Adrenal gland (tissue), 12 donors: ENCODE data around the gene PI4KA. TPM values are rescaled to one million over a fixed set of nuclear protein-coding genes. Genes with fewer than 3 reads are reported as not detected.
"Not testable (repeated sequence)": the region's sequence is repeated elsewhere in the genome, so short reads cannot be mapped to it uniquely, and the experiment has no call there.

Experiments used
- DNase-seq, 7 donors: peaks; one replicate each; pipeline ENCODE4 v3.0.0-alpha.2; 2019 to 2020
- H3K27ac ChIP-seq, 5 donors: fragments of 200-600 bp; sonication (generic) in 4 of 5; 1 replicate in 3 of 5; 2 replicates in 2 of 5; pipeline versions ENCODE4 v1.5.1 to v1.8.0; 2016 to 2020; ENCODE audit warnings: mild to moderate bottlenecking in 1 of 5
- H3K27me3 ChIP-seq: fragments of 200-600 bp; 2 replicates; pipeline ENCODE4 v1.8.0; 2021
- H3K36me3 ChIP-seq, 2 donors: fragments of 200-600 bp; replicated peaks in 1 of 2; 1 replicate in 1 of 2; 2 replicates in 1 of 2; pipeline versions ENCODE4 v1.5.1 to v1.8.0; 2018 to 2022
- H3K4me1 ChIP-seq, 2 donors: fragments of 200-600 bp; replicated peaks in 1 of 2; 1 replicate in 1 of 2; 2 replicates in 1 of 2; pipeline versions ENCODE4 v1.5.1 to v1.8.0; 2018 to 2021
- H3K4me3 ChIP-seq, 4 donors: fragments of 200-600 bp; sonication (generic) in 3 of 4; one replicate each; pipeline ENCODE4 v1.5.1; 2016 to 2018
- H3K9me3 ChIP-seq, 3 donors: fragments of 200-600 bp; sonication (generic) in 1 of 3; replicated peaks in 1 of 3; 1 replicate in 2 of 3; 2 replicates in 1 of 3; pipeline versions ENCODE4 v1.5.1 to v1.8.0; 2016 to 2021
- POLR2A ChIP-seq, 2 donors: fragments of 450-650 bp; IDR thresholded peaks; one replicate each; pipeline ENCODE4 v1.6.1; 2017; ENCODE audit warnings: antibody characterized with exemption in 2 of 2, mild to moderate bottlenecking in 2 of 2, moderate library complexity in 1 of 2
- WGBS, 4 donors: extraction: QIAGEN DNeasy Blood & Tissue Kit in 2 of 4; methylation state at CpG; one replicate each; pipeline versions ENCODE4 v1.1.5 to v1.1.7; 2013 to 2017; 5-methylcytosine and 5-hydroxymethylcytosine counted together
- intact Hi-C, 2 donors: fragments of 100-400 bp; cut with DNase I; formaldehyde crosslinking; loops; one replicate each; pipeline versions ENCODE4 v1.14.1 to v1.15.0; 2022 to 2023
- polyA plus RNA-seq, 3 donors: library from polyadenylated mRNA; stranded (reverse); fragments of 200-250 nt in 2 of 3; fragments of 350-450 nt in 1 of 3; fragmentation: Illumina TruSeq in 1 of 3; extraction: RNeasy Lipid Tissue Mini Kit (QIAGEN cat#74804) in 1 of 3; gene quantifications; one replicate each; pipeline ENCODE4 v1.2.3, GENCODE V29; 2013 to 2014
- total RNA-seq, 9 donors: library from RNA; depleted of rRNA in 4 of 9; stranded (reverse); fragments of >200 nt in 4 of 9; fragments of 120-200 nt in 1 of 9; fragmentation: NEBNext Ultra II Directional in 1 of 9; extraction: Animal tissue kit (Norgen Biotek cat#: 25700) in 1 of 9; gene quantifications; one replicate each; pipeline versions ENCODE4 v1.1.0 to v1.2.4, GENCODE V29; 2013 to 2023
- TF ChIP-seq, protein P1 (sequence below), 6 experiments: fragments of 450-650 bp in 4 of 6; fragments of 200-600 bp in 2 of 6; sonication (generic) in 1 of 6; IDR thresholded peaks; 1 replicate in 5 of 6; 2 replicates in 1 of 6; pipeline versions ENCODE4 v1.5.1 to v1.8.0; 2016 to 2021; ENCODE audit warnings: antibody characterized with exemption in 6 of 6, mild to moderate bottlenecking in 2 of 6, moderate library complexity in 1 of 6
- donor health status: healthy with polysubstance abuse.
- donor health status: Bipolar disorder and iron deficiency.
- donor health status: DM: yes; HTN: yes; CAD: no.
- donor health status: DM: no; HTN: no; CAD: no.
- donor health status: DM: no; HTN: no; CAD: no.
- donor health status: DM: yes; HTN: yes; CAD: no.

Gene PI4KA
- total and polyA plus RNA-seq, 12 donors: 36.4 to 134 (median 85.6) TPM

DNA sequence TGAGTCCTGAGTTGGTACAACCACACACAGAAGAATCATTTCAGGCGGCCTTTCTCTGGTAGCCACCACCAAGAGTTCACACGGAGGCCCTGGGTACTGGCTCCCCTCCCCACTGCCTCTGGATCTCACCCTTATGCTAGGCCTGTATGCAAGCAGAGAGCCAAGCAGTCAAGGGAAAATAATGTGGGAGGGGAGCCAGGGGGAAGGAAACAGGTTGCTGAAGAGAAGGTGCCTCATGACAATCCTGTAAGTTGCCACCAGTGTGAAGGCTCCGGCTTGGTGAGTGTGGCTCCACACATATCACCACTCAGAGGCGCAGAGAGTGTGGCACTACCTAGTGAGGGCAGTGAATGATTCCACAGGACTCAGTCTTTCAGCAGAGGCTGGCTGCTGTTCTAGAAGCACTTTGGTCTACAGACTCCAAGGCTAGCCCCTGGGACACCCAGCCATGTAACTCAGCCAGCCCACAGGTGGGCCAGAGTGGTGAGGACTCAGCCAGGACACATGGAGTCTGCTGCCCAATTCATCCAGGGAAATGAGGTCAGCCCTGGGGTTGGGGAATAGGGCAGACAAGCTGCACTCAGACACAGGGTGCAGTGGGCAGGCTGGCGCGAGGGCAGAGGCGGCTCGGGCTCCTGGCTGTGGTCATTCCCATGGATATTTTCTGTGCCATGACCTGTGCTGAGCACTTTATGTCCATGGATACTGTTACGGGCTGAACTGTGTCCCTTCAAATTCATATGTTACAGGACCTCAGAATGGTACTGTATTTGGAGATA, 133.7 kb downstream of the PI4KA start:
- H3K27ac ChIP-seq: no peak overlapping the region
- no peak for DNase-seq
- 86 to 97% (median 96%) methylated on average over 4 to 9 of the region's 9 CpGs for WGBS, 4 donors
- H3K36me3 ChIP-seq: peaks cover 0 to 59% of the 10 kb centered on the region in 2 donors
- intact Hi-C loops: loop anchor here in 1 of 2 donors (10.0 kb wide), 1 partner anchor 60 kb away; no protein-coding TSS in a partner anchor
- H3K9me3 ChIP-seq: no peaks in the 10 kb centered on the region
- TF ChIP-seq, protein P1, sequence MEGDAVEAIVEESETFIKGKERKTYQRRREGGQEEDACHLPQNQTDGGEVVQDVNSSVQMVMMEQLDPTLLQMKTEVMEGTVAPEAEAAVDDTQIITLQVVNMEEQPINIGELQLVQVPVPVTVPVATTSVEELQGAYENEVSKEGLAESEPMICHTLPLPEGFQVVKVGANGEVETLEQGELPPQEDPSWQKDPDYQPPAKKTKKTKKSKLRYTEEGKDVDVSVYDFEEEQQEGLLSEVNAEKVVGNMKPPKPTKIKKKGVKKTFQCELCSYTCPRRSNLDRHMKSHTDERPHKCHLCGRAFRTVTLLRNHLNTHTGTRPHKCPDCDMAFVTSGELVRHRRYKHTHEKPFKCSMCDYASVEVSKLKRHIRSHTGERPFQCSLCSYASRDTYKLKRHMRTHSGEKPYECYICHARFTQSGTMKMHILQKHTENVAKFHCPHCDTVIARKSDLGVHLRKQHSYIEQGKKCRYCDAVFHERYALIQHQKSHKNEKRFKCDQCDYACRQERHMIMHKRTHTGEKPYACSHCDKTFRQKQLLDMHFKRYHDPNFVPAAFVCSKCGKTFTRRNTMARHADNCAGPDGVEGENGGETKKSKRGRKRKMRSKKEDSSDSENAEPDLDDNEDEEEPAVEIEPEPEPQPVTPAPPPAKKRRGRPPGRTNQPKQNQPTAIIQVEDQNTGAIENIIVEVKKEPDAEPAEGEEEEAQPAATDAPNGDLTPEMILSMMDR (IDR thresholded peaks at IDR 0.05): no peak
- TF ChIP-seq POLR2A (IDR thresholded peaks at IDR 0.05): no peak
- no peak overlapping the region for H3K4me3 ChIP-seq
- no peaks in the 10 kb centered on the region for H3K4me1 ChIP-seq
- no peaks in the 10 kb centered on the region for H3K27me3 ChIP-seq

DNA sequence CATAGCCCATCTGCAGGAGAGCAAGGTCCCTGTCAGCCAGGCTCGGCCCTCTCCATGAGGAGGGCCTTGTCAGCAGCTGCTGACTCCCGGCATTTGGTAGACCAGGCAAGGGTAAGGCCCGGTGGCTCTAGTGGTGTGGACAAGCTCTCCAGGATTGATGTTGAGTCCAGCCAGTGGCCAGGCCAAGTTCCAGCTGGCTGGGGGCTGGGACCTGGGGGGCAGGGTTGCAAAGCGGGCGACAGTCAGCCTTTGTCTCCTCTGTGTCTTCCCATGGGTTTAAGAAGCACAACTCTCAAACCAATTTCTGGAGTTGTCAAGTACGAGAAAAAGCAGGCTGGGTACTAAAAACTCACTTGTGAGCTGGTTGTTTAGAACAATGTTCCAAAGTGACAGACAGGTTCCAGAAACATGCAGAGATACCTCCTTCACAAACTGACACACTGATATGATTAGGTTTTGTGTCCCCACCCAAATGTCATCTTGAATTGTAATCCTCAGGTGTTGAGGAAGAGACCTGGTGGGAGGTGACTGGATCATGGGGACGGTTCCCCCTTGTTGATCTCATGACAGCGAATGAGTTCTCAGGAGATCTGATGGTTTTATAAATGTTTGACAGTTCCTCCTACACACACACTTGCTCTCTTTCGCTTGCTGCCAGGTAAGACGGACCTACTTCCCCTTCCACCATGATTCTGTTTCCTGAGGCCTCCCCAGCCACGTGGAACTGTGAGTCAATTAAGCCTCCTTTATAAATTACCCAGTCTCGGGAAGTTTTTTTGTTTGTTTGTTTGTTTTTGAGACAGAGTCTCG, 137.0 kb downstream of the PI4KA start:
- Histone ChIP-seq H3K27ac (no peak overlapping the region), H3K4me1 (no peaks in the 10 kb centered on the region), H3K9me3 (no peaks in the 10 kb centered on the region), H3K4me3 (no peak overlapping the region), H3K36me3 (peaks cover 0 to 27% of the 10 kb centered on the region in 2 donors), H3K27me3 (no peaks in the 10 kb centered on the region)
- no peak for TF ChIP-seq POLR2A (IDR thresholded peaks at IDR 0.05)
- TF ChIP-seq, protein P1 (IDR thresholded peaks at IDR 0.05): no peak
- intact Hi-C loops: loop anchor here in 1 of 2 donors (10.0 kb wide), 1 partner anchor 63 kb away; no protein-coding TSS in a partner anchor
- no peak for DNase-seq
- WGBS, 4 donors: 90 to 95% (median 92%) methylated on average over 13 of the region's 13 CpGs

GRCh38 chr22:20720692-20721408, 137.8 kb downstream of the PI4KA start:
- 93 to 95% (median 94%) methylated on average over 11 to 13 of the region's 13 CpGs for WGBS, 4 donors
- Histone ChIP-seq H3K4me1 (no peaks in the 10 kb centered on the region), H3K4me3 (no peak overlapping the region), H3K36me3 (peaks cover 0 to 20% of the 10 kb centered on the region in 2 donors), H3K27me3 (no peaks in the 10 kb centered on the region), H3K27ac (no peak overlapping the region), H3K9me3 (no peaks in the 10 kb centered on the region)
- DNase-seq: no peak
- intact Hi-C loops: loop anchor here in 1 of 2 donors (10.0 kb wide), 1 partner anchor 64 kb away; no protein-coding TSS in a partner anchor
- TF ChIP-seq POLR2A (IDR thresholded peaks at IDR 0.05): no peak
- TF ChIP-seq, protein P1 (IDR thresholded peaks at IDR 0.05): no peak

GRCh38 chr22:20718727-20719126, 139.9 kb downstream of the PI4KA start:
- WGBS, 4 donors: 94 to 98% (median 95%) methylated on average over 5 to 12 of the region's 13 CpGs
- DNase-seq, H3K9me3 ChIP-seq, H3K4me3 ChIP-seq, intact Hi-C loops, H3K4me1 ChIP-seq, H3K27me3 ChIP-seq, H3K27ac ChIP-seq: not testable (repeated sequence)
- H3K36me3 ChIP-seq: peaks cover 0 to 11% of the 10 kb centered on the region in 2 donors

GRCh38 chr22:20717981-20718380, 140.6 kb downstream of the PI4KA start:
- H3K9me3 ChIP-seq, H3K27me3 ChIP-seq, H3K4me1 ChIP-seq, H3K27ac ChIP-seq, DNase-seq, intact Hi-C loops, H3K4me3 ChIP-seq: not testable (repeated sequence)
- peaks cover 0 to 11% of the 10 kb centered on the region in 2 donors for H3K36me3 ChIP-seq
- 72 to 88% (median 81%) methylated on average over 3 to 6 of the region's 7 CpGs for WGBS, 4 donors

DNA sequence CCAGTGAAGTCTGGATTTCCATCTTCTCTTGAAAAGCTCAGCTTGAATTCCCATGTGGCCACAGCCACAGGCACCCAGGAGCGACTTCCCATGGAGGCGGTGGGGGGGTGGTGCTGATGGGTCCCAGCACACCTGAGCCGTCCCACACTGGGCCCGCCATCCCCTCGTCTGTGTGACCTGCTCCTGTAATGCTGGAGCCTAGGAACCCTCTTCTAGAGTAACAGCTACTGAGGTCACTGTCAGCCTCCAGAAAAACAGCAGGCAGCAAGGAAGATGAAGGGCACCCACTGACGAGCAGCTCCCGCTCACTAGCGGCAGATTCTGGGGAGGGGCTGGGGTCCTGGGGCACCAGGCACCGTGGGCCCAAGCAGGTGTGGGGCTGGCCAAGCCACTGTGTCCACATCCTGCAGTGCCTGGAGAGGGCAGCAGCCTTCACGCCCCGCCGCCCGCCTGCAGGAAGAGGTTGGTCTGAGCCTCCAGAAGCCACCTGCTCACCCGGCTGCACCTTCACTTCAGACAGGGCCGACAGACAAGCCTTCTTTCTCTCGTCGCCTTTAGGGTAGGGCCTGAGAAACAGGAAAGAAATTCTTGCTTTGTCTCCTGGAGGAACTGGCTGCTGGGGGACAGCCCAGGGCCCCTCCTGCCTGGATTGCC, 141.3 kb downstream of the PI4KA start:
- H3K36me3 ChIP-seq: peaks cover 0 to 11% of the 10 kb centered on the region in 2 donors
- H3K9me3 ChIP-seq, H3K4me3 ChIP-seq, H3K27me3 ChIP-seq, H3K27ac ChIP-seq, H3K4me1 ChIP-seq, DNase-seq, intact Hi-C loops: not testable (repeated sequence)
- 93 to 100% (median 95%) methylated on average over 6 to 16 of the region's 17 CpGs for WGBS, 4 donors

- H3K9me3 ChIP-seq, H3K27me3 ChIP-seq, H3K27ac ChIP-seq, H3K36me3 ChIP-seq, intact Hi-C loops, DNase-seq, H3K4me3 ChIP-seq, H3K4me1 ChIP-seq: not testable (repeated sequence)
- 94 to 100% (median 97%) methylated on average over 1 to 13 of the region's 13 CpGs for WGBS, 4 donors
Observed at GRCh38 chr22:20713116-20713515, 145.5 kb downstream of the PI4KA start.
